HG02970 (cell line): ENCODE results near the gene ALG8.

Experiments used
- ATAC-seq: cut with Tn5 transposase; IDR thresholded peaks from one replicate; pipeline ENCODE4 v1.9.1; 2021; ENCODE audit warnings: mild to moderate bottlenecking, moderate library complexity, moderate number of reproducible peaks; ENCODE audit not compliant: unreplicated experiment, low FRiP score

ALG8 gene

GRCh38 chr11:78161346-78161745, 21.9 kb upstream of the ALG8 start:
- no peak for ATAC-seq

GRCh38 chr11:78160557-78160956, 21.1 kb upstream of the ALG8 start:
- no peak for ATAC-seq

GRCh38 chr11:78158987-78159652, 19.7 kb upstream of the ALG8 start:
- ATAC-seq, result no peak

- ATAC-seq, result no peak
Observed at GRCh38 chr11:78156127-78156844, 16.9 kb upstream of the ALG8 start.

DNA sequence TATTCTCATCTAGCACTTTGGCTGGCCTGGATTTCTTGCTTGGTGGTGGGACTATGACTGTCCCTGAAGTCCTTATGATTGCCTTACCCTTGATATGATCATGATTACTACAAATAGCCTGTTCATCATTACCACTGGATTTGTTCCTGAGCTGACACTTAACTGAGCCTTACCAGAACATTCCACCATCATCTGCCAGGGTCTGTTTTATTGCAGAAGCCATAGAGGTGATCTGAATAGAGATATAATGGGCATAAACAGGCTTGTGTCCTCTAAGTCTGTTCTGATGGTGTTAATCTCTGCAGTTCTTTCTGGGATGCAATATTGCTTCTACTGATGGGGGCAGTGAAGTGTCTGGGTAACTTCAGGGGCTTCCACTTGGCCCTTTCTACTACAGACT, 12.4 kb upstream of the ALG8 start:
- no peak for ATAC-seq

DNA sequence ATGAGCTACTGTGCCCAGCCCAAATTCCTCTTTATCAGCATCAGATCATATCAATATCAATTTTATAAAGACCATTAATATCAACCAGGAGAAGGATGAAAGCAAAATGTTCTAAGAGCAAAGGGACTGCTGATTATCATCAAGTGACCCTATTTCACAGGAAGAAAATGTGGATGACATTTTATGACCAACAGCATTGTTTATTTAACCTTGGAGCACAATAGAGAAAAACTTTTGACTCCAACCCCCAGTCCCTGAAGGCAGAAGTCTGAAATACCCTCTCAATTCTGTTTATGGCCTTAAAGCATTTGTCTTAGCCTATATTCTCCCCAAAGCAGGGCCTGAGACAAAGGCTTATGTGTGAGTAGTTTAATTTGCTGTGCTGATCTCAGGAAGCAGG, 11.3 kb upstream of the ALG8 start:
- no peak for ATAC-seq

- ATAC-seq, result no peak
Observed at GRCh38 chr11:78150346-78150745, 10.9 kb upstream of the ALG8 start.

- no peak for ATAC-seq
Observed at GRCh38 chr11:78149646-78150045, 10.2 kb upstream of the ALG8 start.

DNA sequence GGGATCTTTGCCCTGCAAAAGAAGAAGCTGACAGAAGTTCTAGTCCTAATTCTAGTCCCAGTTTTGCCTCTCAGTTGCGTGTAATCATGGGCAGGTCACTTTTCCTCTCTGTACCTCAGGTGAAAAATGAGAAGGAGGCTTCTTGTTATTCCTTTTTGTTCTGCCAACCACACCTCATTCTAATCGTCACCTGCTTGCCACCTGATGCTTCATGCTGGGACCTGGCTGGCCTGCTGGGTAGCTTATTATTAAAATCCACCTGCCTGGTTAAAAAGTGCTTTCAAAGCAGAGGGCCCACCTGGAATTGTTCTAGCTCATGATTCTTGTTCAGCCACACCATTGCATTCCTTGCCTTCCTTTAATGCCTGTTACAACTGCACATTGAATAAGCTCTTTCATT, 8.4 kb upstream of the ALG8 start:
- ATAC-seq, result no peak

DNA sequence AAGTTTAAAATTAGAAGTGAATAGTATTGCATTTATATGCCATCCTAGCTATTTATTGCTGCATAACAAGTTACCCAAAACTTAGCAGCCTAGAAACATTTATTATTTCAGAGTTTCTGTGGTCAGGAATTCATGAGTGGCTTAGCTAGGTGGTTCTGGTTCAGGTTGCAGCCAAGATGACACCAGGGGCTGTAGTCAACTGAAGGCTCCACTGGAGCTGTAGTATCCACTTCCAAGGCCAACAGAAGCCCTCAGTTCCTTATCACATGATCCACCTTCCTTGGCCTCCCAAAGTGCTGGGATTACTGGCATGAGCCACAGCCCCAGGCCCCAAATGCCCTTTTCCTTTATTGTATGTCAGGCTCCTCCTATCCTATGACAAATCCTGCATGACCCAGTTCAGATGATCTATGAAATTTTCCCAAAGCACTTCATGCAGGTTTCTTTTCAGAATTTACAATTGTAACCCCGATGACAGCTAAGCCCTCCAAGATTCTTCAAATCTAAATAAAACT, 6.1 kb upstream of the ALG8 start:
- ATAC-seq, result no peak

DNA sequence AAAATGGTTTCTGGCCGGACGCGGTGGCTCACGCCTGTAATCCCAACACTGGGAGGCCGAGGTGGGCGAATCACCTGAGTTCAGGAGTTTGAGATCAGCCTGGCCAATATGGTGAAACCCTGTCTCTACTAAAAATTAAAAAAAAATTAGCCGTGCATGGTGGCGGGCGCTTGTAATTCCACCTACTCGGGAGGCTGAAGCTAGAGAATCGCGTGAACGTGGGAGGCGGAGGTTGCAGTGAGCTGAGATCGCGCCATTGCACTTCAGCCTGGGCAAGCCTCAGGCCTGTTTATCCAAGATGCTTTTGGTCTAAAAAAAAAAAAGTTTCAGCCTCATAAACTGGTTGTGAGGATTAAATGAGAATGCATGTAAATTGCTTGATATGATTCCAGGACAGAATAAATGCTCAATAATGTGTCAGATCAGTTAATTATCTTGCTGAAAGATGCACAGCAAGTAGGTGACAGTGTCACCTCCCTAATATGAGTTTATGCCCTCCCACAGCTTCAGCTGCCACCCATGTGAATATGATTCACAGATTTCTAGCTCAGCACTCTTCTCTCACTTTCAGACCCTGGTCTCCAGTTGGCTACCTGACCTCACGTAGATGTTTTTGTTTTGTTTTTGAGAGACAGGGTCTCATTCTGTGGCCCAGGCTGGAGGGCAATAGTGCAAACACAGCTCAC, 1.1 kb upstream of the ALG8 start:
- ATAC-seq, result no peak

GRCh38 chr11:78138694-78139421, 568 bp downstream of the ALG8 start:
- ATAC-seq, result peak; percentile 2

GRCh38 chr11:78138291-78138690, 1.1 kb downstream of the ALG8 start:
- no peak for ATAC-seq

GRCh38 chr11:78132475-78132874, 7.0 kb downstream of the ALG8 start:
- ATAC-seq, result no peak

DNA sequence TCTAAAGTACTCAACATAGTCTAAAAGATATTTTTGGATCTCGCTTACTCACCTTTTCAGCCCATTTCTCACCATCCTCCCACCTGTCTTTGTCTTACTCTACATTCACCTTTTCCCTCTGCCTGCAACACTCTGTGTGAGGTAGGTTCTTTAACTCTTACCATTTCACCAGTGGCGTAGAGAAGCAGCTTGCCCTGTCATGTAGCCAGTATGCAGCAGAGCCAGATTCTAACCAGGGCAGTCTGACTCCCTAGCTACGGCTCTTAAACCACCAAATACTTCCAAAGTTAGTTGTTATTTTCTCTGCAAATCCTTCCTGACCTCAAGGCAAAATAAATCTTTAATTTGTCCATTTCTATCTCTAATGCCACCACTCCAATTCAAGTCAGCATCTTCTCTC, 7.5 kb downstream of the ALG8 start:
- no peak for ATAC-seq

- no peak for ATAC-seq
Observed at GRCh38 chr11:78127403-78127802, 12.0 kb downstream of the ALG8 start.

DNA sequence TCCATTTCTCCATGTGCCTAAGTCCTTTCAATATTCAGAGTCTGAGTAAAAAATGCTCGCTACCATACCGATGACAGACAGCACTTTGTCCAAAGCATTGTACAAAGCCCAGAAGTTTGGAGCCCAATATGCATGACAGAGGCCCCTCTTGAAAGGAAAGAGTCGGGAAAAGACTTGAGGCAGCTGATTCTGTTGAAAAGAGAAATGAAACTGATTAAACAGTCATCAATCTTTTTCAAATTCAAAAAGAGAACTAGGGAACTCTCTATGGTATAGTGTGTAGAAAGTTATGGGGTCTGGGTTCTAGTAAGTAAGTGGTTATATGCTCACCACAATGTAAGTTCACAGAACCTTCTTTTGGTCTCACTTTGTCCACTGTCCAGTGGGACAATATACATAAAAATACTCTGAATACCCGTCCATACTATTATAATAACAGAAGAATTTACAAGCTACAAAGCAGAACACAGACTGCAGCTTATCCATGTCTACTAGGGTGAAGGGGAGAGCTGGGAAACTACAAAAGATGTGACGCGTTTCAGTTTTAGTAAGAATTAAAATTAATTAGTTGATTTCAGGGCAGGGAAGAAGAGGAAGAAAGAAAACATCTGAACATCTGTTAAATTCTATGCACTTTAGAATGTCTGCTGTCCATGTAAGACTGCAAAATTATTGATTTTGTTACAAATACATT, 26.7 kb downstream of the ALG8 start:
- ATAC-seq, result no peak

DNA sequence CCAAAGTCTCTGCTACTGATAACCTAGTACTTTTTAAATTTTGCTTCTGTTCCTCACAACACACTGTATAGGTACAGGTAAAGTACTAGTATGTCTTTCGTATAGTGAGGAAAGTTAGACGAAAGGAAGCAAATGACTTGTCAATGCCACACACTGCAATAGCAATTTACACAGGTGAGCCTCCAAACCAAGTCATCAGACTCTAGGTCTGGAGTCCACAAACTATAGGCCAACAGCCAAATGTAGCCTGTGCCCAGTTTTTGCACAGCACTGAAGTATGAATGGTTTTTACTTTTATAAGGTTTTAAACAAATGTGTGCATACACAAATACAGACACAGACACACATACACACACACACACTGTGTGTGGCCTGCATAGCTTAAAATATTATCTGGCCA, 28.1 kb downstream of the ALG8 start:
- ATAC-seq, result no peak

DNA sequence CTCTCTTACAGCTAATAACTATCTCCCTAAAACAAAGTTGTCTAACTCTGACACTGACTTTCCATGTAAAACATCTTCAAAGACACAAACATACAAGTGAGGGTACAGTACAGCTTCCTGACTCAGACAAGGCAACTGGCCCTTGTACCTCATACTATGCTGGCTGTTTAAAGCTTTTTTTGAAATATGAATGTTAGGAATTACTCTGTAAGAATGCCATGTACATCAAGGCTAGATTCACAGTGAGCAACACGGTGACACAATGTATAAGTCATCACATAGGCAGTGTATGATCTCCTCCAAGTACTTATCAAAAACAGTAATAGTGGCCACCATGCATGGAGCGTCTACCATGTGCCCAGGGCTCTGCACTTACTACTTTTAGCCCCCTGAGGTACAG, 28.6 kb downstream of the ALG8 start:
- no peak for ATAC-seq

GRCh38 chr11:78110351-78110750, 29.1 kb downstream of the ALG8 start:
- no peak for ATAC-seq
